Measurements from ENCODE around the gene MYRIP.
A peak's percentile ranks its signal among the peaks of the same experiment; 100 is the strongest.

Gene MYRIP

GRCh38 chr3:40299130-40299720 lies 489.8 kb downstream of the MYRIP start:
- DNase-seq = no peak

- DNase-seq = no peak
Measured at GRCh38 chr3:40299721-40300335, 490.4 kb downstream of the MYRIP start.

- no peak for DNase-seq
Measured at GRCh38 chr3:40302784-40303183, 493.4 kb downstream of the MYRIP start.

- no peak for DNase-seq
Measured at GRCh38 chr3:40304352-40304751, 494.9 kb downstream of the MYRIP start.

- DNase-seq = no peak
Measured at GRCh38 chr3:40306336-40306735, 496.9 kb downstream of the MYRIP start.

- no peak for DNase-seq
Measured at GRCh38 chr3:40307176-40307575, 497.8 kb downstream of the MYRIP start.

- DNase-seq = peak in 1 of 6 experiments; percentile 26
Measured at GRCh38 chr3:40308725-40309417, 499.5 kb downstream of the MYRIP start.

- peak; percentile 96 to 99 (median 98) for DNase-seq
Measured at GRCh38 chr3:40309418-40309924, 500.1 kb downstream of the MYRIP start, which contains the start of gene EIF1B. Gene EIF1B (plus strand): TSS chr3:40309707. CDS start chr3:40309942, 235 bp downstream.

Measured in stimulated activated naive CD4-positive, alpha-beta T cell (primary cell).